Pulmonary artery endothelial cell (primary cell): ENCODE data around the gene NACA. TPM values are rescaled to one million over a fixed set of nuclear protein-coding genes. Genes with fewer than 3 reads are reported as not detected.

Experiments
- DNase-seq: peaks from one replicate; pipeline ENCODE4 v3.0.0-alpha.2; 2011; ENCODE audit warnings: low read depth, low spot score
- total RNA-seq: library from RNA; depleted of rRNA; stranded (reverse); fragments of >200 nt; gene quantifications from 2 replicates; pipeline ENCODE4 v1.2.3, GENCODE V29; 2014

The NACA gene
- total RNA-seq, 1 donor from 2014 or later: 1,623 TPM

DNA sequence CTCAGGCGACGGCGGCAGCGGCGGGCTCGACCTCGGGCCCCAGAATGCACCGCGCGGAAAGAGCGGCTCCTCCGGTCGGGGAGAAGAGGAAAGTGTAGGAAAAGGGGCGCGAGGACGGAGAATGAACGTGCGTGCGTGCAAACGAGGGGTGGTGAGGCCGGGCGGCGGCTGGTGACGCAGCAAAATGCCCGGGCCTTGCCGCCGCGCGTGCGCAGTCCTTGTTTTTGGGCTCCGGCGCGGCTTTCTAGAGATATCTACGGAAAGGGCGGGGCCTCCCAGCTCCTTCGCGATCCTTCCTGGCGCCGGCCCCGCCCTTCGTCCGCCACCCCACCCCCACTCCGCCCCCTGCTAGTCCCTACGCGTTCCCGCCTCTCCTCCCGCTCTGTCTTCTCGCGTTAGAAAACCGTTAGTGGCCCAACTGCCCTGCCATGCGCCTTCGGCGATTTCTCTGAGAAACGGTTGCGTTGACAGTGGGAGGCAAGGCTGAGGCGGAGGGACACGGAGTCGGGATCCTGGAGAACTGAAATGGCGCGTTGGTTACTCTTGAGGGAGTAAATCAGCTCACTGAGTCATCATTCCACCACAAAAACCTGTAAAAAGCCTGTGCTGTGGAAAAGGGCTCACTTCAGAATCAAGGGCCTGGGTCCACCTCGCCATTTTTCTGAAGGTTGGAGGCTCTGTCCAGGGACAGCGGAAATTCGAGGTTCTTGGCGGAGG is 36.8 kb downstream of the NACA start, which contains the start of gene PTGES3:
TSS of gene PTGES3 (minus strand) at position 156 of the 717 bp plus-strand sequence. CDS start 285 bp downstream, outside the sequence.
- DNase-seq: peak; percentile 91

DNA sequence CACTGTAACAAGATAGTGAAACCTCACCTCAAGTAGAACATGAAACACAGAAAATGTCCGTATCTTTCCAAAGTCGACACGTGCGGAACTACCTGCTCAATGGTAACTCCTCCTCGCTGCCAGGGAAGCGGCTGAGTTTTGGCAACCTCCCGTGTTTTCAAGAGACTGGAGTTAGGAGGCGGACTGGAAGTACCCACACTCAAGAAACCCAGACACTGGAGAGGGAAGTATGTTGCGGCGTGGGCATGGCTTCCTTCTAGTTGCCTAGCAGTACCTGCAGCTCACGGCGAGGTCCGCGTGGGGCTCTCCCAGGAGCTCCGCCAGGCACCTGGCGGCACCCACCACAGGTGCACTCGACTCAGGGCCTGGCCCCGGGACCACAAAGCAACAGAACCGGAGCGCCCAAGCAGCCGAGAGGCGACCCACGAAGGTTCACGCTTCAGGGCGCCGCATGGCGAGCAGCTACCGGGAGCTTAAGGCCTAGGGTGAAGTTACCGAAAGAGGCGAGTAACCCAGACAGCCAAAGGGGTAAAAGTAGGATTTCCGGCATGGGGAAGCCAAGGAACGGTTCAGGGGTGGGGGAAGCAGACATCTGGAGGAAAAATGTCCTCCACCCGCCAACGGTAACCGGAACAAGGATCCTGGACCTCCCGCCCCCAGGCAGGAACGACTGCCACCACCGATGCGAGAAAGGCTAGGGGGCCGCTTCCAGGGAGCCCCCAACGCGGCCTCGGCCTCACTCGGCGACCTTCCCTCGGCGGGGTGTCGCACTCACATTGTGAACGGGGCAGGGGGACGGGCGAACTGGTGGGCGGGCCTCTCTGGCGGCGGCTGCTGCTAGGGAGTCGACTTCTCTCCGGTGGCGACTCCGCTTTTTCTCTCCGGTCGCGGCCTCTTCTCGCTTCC is 37.6 kb downstream of the NACA start:
- DNase-seq: no peak

DNA sequence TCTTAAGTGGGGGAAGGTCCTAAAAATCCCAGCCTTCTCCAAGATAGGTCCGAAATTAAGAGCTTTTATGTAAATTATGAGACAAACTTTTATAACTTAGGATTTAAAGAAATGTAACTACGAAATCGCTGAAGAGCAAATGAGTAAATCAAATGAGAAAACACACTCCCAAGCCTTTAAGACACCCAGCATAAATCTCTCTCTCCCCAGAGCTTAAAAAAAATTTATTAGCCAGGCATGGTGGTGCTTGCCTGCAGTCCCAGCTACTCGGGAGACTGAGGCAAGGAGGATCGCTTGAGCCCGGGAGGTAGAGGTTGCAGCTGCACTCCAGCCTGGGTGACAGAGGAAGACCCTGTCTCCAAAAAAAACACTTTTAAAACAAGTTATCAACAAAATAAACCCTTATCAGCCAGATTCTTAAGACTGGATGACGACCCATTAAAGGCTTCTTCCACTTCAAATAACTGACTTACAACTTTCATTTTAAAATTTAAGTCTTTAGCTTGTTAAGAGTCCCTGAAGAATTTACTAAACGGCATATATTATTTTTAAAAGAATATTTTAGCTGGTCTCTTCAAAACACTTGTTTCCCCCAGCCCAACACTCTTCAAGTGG is 40.2 kb downstream of the NACA start:
- no peak for DNase-seq

DNA sequence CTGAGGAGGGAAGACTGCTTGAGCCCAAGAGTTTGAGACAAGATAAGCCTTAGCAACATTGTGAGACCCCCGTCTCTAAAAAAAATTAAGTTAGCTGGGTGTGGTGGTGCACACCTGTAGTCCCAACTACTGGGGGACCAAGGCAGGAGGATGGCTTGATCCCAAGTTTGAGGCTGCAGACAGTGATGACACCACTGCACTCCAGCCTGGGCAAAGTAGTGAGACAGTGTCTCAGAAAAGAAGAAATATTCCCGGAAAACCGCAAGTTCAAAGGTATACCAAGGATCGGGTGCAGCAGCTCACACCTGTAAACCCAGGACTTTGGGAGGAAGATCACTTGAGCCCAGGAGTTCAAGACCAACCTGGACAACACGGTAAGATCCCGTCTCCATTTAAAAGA is 42.8 kb downstream of the NACA start:
- no peak for DNase-seq

DNA sequence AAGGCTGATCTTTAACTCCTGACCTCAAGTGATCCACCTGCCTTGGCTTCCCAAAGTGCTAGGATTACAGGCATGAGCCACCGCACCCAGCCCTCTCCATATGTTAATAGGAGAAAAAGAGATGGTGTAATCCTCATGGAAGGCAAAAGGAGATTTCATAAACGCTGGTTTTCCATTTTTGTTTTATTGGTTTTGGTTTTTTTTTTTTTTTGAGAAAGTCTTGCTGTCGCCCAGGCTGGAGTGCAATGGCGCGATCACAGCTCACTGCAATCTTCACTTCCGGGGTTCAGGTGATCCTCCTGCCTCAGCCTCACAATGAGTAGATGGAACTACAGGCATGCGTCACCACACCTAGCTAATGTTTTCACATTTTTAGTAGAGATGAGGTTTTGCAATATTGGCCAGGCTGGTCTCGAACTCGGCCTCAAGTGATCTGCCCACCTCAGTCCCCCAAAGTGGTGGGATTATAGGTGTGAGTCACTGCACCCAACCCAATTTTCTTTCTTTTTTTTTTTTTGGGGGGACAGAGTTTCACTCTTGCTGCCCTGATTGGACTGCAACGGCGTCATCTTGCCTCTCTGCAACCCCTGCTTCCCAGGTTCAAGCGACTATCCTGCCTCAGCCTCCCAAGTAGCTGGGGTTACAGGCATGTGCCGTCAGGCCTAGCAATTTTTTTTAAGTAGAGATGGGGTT is 45.1 kb downstream of the NACA start:
- DNase-seq: no peak

DNA sequence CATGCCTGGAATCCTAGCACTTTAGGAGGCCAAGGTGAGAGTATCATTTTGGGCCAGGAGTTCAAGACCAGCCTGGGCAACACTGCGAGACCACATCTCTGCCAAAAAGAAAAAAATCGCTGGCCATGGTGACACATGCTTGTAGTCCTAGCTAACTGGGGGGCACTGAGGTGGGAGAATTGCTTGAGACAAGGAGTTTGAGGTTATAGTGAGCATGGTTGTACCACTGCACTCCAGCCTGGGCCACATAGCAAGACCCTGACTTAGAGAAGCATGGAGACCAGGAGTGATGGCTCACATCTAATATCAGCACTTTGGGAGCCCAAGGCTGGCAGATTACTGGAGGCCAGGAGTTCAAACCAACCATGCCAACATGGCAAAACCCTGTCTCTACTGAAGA is 46.2 kb downstream of the NACA start:
- DNase-seq: no peak

DNA sequence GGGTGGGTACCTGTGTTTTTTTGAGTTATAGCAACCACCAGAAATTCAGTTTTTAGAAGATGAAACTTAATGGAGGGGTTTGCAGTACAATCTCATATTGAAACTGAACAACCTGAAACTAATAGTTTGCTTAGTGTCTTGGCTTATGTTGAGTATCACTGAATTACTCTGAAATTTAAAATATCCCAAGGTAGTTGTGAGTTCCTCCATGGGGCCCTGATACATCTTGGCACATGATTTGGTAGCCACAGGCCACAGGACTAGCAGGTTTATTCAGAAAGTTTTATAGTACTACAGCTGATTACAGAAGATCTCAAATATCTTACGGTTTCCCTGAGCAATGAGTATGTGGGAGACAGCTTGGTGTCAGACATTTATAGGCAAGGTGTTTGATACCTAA is 47.4 kb downstream of the NACA start:
- no peak for DNase-seq

DNA sequence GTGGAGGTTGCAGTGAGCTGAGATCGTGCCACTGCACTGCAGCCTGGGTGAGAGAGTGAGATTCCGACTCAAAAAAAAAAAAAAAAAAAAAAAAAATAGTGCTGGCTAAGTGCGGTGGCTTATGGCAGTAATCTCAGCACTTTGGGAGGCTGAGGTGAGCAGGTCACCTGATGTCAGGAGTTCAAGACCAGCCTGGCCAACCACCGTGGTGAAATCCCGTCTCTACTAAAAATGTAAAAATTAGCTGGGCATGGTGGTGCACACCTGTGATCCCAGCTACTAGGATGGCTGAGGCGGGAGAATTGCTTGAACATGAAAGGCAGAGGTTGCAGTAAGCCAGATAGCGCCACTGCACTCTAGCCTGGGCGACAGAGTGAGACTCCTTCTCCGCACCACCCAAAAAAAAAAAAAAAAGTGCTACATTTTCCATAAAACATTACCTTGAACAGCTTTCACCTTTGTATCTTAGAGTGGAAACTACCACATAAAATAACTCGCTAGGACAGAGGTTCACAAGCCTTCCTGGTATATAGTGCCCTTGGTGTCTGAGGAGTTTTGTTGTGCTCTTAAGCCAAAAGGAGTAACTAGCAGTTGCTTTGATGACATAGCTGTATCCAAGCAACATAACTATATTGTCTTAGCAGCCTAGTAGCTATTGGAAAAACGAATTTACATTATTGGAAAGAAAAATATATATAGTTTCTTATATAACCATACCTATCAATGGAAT is 48.1 kb downstream of the NACA start:
- DNase-seq: no peak

DNA sequence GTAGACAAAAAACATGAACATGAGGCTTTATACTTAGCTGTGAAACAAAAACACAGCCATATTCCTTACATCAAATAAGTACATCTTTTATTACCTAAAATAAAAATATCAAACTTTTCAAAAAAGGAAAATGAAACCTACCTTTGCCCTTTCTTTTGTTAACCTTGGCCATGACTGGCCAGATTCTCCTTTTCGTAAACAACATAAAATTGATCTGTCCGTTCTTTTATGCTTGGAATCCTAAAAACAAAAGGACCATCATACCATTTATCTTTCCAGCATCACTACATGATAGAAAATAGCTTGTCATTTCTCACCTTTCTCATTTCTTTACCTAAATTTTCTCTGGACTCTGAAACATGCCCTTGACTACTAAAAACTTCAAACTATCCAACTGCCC is 53.5 kb downstream of the NACA start:
- no peak for DNase-seq

DNA sequence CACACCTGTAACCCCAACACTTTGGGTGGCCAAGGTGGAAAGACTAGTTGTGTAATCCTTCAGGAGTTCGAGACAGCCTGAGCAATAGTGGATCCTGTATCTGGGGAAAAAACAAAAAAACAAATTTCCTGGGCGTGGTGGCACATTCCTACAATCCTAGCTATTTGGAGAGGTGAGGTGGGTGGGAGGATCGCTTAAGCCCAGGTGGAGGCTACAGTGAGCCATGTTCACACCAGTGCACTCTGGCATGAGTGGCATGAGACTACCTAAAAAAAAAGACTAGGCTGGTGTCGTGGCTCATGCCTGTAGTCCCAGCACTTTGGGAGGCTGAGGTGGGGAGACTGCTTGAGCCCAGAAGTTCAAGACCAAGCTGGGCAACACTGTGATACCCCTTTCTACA is 54.3 kb downstream of the NACA start:
- no peak for DNase-seq

DNA sequence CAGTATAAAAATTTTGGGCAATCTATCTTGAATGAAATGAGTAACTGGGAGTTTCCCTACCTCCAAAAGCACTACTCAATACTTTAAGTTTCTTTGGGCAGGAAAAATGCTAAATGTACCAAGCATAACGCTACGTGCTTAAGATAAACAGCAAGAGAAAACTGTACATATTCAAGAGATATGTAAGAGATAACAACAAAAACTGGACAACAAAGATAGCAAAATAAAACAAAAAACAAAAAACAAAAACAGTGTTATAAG is 57.0 kb downstream of the NACA start:
- no peak for DNase-seq

Other genes starting within 250 kb of the NACA start
- 0.26 and 0.28 TPM in 2 replicates for gene GLS2, start 237.1 kb downstream of the NACA start, total RNA-seq
- 21.6 and 25.7 TPM in 2 replicates for gene RBMS2, start 203.5 kb downstream of the NACA start, total RNA-seq
- 16.6 and 26.3 TPM in 2 replicates for gene BAZ2A, start 95.0 kb downstream of the NACA start, total RNA-seq
- 633 and 660 TPM in 2 replicates for gene ATP5F1B, start 79.3 kb downstream of the NACA start, total RNA-seq
- gene PTGES3, start 37.0 kb downstream of the NACA start, total RNA-seq: 85.3 and 143 TPM in 2 replicates
- 12.7 and 16.2 TPM in 2 replicates for gene PRIM1, start 27.0 kb upstream of the NACA start, total RNA-seq
- 0.26 and 0.28 TPM in 2 replicates for gene HSD17B6, start 38.0 kb upstream of the NACA start, total RNA-seq
- not detected in 2 replicates for gene SDR9C7, start 209.1 kb upstream of the NACA start, total RNA-seq
- under 0.01 and 0.11 TPM in 2 replicates for gene RDH16, start 232.3 kb upstream of the NACA start, total RNA-seq